OCI-LY1 (cell line): ENCODE results near the gene FBLN2.

Experiments
- EZH2 ChIP-seq: fragments of 200-600 bp; sonication (generic), shearing (Covaris generic); IDR thresholded peaks from 2 replicates; pipeline ENCODE4 v1.8.0; 2017; ENCODE audit warnings: borderline replicate concordance, mixed run types, mild to moderate bottlenecking, antibody characterized with exemption, low read length, moderate library complexity, mixed read lengths
- TF ChIP-seq, protein P1 (sequence below): fragments of 200-600 bp; sonication (generic), shearing (Covaris generic); IDR thresholded peaks from 2 replicates; pipeline ENCODE4 v1.5.1; 2017; ENCODE audit warnings: mild to moderate bottlenecking, antibody characterized with exemption, low read length, moderate library complexity, mixed read lengths

DNA sequence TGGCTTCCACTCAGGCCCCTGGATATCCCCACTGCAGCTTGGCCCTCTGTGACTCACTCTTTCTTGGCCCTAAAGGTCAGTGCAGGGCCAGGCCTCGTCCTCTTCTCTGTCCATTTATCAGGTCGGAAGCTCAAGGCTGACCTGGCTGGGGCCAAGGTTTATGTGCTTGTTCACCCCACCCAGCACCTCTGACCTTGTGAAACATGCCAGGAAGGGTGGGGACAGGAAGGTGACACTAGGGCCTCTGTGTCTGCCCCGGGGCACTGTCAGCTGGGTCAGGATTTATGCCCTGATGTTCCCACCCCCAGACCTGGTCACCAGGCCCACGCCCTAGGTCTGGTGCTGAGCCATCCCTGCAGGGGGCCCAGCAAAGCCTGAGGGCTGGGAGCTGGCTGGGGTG lies 103.8 kb downstream of the FBLN2 start:
- TF ChIP-seq, protein P1, sequence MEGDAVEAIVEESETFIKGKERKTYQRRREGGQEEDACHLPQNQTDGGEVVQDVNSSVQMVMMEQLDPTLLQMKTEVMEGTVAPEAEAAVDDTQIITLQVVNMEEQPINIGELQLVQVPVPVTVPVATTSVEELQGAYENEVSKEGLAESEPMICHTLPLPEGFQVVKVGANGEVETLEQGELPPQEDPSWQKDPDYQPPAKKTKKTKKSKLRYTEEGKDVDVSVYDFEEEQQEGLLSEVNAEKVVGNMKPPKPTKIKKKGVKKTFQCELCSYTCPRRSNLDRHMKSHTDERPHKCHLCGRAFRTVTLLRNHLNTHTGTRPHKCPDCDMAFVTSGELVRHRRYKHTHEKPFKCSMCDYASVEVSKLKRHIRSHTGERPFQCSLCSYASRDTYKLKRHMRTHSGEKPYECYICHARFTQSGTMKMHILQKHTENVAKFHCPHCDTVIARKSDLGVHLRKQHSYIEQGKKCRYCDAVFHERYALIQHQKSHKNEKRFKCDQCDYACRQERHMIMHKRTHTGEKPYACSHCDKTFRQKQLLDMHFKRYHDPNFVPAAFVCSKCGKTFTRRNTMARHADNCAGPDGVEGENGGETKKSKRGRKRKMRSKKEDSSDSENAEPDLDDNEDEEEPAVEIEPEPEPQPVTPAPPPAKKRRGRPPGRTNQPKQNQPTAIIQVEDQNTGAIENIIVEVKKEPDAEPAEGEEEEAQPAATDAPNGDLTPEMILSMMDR, result no peak
- TF ChIP-seq EZH2, result no peak
